Uterus (tissue), 4 donors: ENCODE measurements around the gene TARS3. TPM values are rescaled to one million over a fixed set of nuclear protein-coding genes. Genes with fewer than 3 reads are reported as not detected.

Source experiments
- DNase-seq, 2 donors: peaks; one replicate each; pipeline ENCODE4 v3.0.0-alpha.2; 2019 to 2020
- H3K27ac ChIP-seq, 2 donors: fragments of 200-600 bp; sonication (generic); 1 replicate in 1 of 2; 2 replicates in 1 of 2; pipeline ENCODE4 v1.5.1; 2016 to 2018
- H3K27me3 ChIP-seq, 2 donors: fragments of 200-600 bp; sonication (generic); one replicate each; pipeline ENCODE4 v1.5.1; 2018 to 2019; ENCODE audit warnings: control low read depth in 1 of 2
- H3K36me3 ChIP-seq, 2 donors: fragments of 200-600 bp; sonication (generic); one replicate each; pipeline ENCODE4 v1.5.1; 2019; ENCODE audit warnings: control low read depth in 1 of 2
- H3K4me1 ChIP-seq, 2 donors: fragments of 200-600 bp; sonication (generic); one replicate each; pipeline ENCODE4 v1.5.1; 2018 to 2019; ENCODE audit warnings: control low read depth in 1 of 2
- H3K4me3 ChIP-seq, 2 donors: fragments of 200-600 bp; sonication (generic); 1 replicate in 1 of 2; 2 replicates in 1 of 2; pipeline ENCODE4 v1.5.1; 2018 to 2019; ENCODE audit warnings: mild to moderate bottlenecking in 1 of 2
- H3K9me3 ChIP-seq, 2 donors: fragments of 200-600 bp; sonication (generic); one replicate each; pipeline ENCODE4 v1.5.1; 2019; ENCODE audit warnings: control low read depth in 1 of 2
- POLR2A ChIP-seq, 2 donors: fragments of 450-650 bp; IDR thresholded peaks; one replicate each; pipeline ENCODE4 v1.6.1; 2016; ENCODE audit warnings: antibody characterized with exemption in 2 of 2, mild to moderate bottlenecking in 1 of 2, moderate library complexity in 1 of 2
- intact Hi-C: fragments of 100-400 bp; cut with DNase I; formaldehyde crosslinking; loops from one replicate; pipeline ENCODE4 v1.15.1; 2023; ENCODE audit warnings: low total_unique reads
- total RNA-seq, 4 donors: library from RNA; depleted of rRNA in 3 of 4; stranded (reverse); fragments of >200 nt in 3 of 4; gene quantifications; one replicate each; pipeline versions ENCODE4 v1.1.0 to v1.2.4, GENCODE V29; 2014 to 2023
- TF ChIP-seq, protein P1 (sequence below), 4 experiments: fragments of 200-600 bp in 2 of 4; fragments of 450-650 bp in 2 of 4; sonication (generic) in 2 of 4; IDR thresholded peaks; one replicate each; pipeline ENCODE4 v1.5.1; 2016 to 2019; ENCODE audit warnings: antibody characterized with exemption in 4 of 4, mild to moderate bottlenecking in 2 of 4, moderate library complexity in 1 of 4
- donor health status: DM: yes; HTN: yes; CAD: no.

Gene TARS3
- total RNA-seq, 4 donors from 2014 or later = 3.3 to 24.8 (median 17.7) TPM

- no peaks in the 10 kb centered on the region for H3K36me3 ChIP-seq
- no peaks in the 10 kb centered on the region for H3K27me3 ChIP-seq
- intact Hi-C loops = no loop called here
- H3K9me3 ChIP-seq = no peaks in the 10 kb centered on the region
- no peak overlapping the region for H3K27ac ChIP-seq
- no peak for DNase-seq
- TF ChIP-seq, protein P1, sequence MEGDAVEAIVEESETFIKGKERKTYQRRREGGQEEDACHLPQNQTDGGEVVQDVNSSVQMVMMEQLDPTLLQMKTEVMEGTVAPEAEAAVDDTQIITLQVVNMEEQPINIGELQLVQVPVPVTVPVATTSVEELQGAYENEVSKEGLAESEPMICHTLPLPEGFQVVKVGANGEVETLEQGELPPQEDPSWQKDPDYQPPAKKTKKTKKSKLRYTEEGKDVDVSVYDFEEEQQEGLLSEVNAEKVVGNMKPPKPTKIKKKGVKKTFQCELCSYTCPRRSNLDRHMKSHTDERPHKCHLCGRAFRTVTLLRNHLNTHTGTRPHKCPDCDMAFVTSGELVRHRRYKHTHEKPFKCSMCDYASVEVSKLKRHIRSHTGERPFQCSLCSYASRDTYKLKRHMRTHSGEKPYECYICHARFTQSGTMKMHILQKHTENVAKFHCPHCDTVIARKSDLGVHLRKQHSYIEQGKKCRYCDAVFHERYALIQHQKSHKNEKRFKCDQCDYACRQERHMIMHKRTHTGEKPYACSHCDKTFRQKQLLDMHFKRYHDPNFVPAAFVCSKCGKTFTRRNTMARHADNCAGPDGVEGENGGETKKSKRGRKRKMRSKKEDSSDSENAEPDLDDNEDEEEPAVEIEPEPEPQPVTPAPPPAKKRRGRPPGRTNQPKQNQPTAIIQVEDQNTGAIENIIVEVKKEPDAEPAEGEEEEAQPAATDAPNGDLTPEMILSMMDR (IDR thresholded peaks at IDR 0.05) = no peak
- no peak for TF ChIP-seq POLR2A (IDR thresholded peaks at IDR 0.05)
- no peaks in the 10 kb centered on the region for H3K4me1 ChIP-seq
- H3K4me3 ChIP-seq = no peak overlapping the region
Observed at GRCh38 chr15:101618851-101619614, 105.2 kb downstream of the TARS3 start.

DNA sequence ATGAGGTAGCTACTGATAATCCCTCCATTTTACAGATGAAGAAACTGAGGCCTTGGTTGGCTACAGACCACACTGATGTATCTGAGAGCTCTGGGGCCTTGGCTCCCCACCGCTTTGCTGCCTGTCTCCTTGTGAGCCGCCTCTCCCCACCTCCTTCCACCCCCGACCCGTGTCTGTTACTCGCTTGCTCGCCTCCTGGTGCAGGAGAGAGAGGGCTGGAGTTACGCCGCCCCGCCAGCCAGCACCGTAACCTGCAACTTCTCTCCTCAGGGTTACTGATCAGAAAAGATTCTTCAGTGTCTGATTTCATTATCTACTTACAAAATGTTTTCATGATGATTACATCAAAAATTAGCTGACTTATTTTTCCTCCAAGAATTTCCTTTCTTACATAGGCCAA is 106.2 kb downstream of the TARS3 start:
- Histone ChIP-seq H3K4me1 (no peaks in the 10 kb centered on the region), H3K4me3 (no peak overlapping the region), H3K36me3 (no peaks in the 10 kb centered on the region), H3K27ac (no peak overlapping the region), H3K9me3 (no peaks in the 10 kb centered on the region), H3K27me3 (no peaks in the 10 kb centered on the region)
- intact Hi-C loops = no loop called here
- TF ChIP-seq, protein P1 (IDR thresholded peaks at IDR 0.05) = no peak
- no peak for TF ChIP-seq POLR2A (IDR thresholded peaks at IDR 0.05)
- DNase-seq = no peak

GRCh38 chr15:101617390-101617965 is 106.8 kb downstream of the TARS3 start:
- no peak overlapping the region for H3K4me3 ChIP-seq

DNA sequence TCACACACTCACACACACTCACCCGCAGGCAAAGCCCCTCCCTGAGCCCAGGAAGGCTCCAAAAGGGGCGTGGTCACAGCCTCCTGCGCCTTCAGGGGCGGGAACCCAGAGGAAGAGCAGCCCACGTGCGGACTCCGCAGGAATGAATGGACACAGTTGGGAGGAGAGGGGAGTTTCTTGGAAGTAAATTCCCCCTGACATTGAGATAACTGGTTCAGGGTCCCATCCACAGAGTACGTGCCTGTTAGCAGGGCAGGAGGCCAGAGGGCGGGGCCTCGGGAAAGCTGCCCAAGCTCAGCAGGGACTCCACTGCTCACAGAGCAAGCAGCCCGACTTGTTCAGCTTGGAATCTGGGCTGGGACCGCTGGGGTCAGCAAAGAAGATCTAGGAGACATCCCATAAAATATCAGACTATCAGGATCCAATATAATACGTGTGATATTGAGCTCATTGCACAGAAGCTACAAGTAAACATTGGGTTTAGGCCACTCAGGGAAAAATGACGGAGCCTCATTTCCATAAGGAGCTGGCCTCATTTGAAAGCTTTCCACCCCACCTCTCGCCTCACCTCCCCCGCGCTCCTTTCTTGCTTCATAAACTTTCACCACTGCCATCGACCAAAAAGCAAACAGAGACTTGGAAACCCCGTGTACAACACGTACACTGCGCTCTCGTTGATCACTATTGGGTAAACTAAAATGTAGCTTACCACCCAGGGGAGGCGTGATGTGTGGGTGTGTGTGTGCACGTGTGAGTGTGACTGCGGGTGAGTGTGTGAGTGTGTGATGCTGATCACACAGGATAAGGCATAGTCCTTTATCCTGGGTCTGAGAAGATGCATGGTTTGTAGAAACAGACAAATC is 108.1 kb downstream of the TARS3 start:
- H3K9me3 ChIP-seq = no peaks in the 10 kb centered on the region
- H3K27me3 ChIP-seq = no peaks in the 10 kb centered on the region
- no peak overlapping the region for H3K4me3 ChIP-seq
- intact Hi-C loops = no loop called here
- peak; percentile 62 to 78 for DNase-seq
- no peaks in the 10 kb centered on the region for H3K4me1 ChIP-seq
- no peaks in the 10 kb centered on the region for H3K36me3 ChIP-seq
- H3K27ac ChIP-seq = peak overlapping the region in 1 of 2 donors; percentile 4
- TF ChIP-seq, protein P1 (IDR thresholded peaks at IDR 0.05) = no peak
- TF ChIP-seq POLR2A (IDR thresholded peaks at IDR 0.05) = no peak

More at GRCh38 chr15:101617390-101617965, 106.8 kb downstream of the TARS3 start:
- no peaks in the 10 kb centered on the region for H3K36me3 ChIP-seq
- intact Hi-C loops = no loop called here
- DNase-seq = no peak
- H3K27ac ChIP-seq = no peak overlapping the region
- no peaks in the 10 kb centered on the region for H3K9me3 ChIP-seq
- no peaks in the 10 kb centered on the region for H3K4me1 ChIP-seq
- TF ChIP-seq, protein P1 (IDR thresholded peaks at IDR 0.05) = no peak
- TF ChIP-seq POLR2A (IDR thresholded peaks at IDR 0.05) = no peak
- H3K27me3 ChIP-seq = no peaks in the 10 kb centered on the region
